SK-N-SH treated with all-trans-retinoic acid at 6 μM for 48 hours (cell line): ENCODE data around the gene VWA5B2.
A peak's percentile ranks its signal among the peaks of the same experiment; 100 is the strongest.

Source experiments
- ATAC-seq: fragments of 200-7000 bp; cut with Tn5 transposase; 3 replicates; pipeline ENCODE4 v1.9.1; 2020; ENCODE audit warnings: mild to moderate bottlenecking, moderate library complexity
- CSDC2 ChIP-seq: fragments of 250-450 bp; sonication (Bioruptor Pico); IDR thresholded peaks from 2 replicates; pipeline ENCODE4 v1.5.0; 2020; ENCODE audit warnings: mild to moderate bottlenecking, moderate library complexity
- GLIS3 ChIP-seq: fragments of 250-450 bp; sonication (Bioruptor Pico); IDR thresholded peaks from 2 replicates; pipeline ENCODE4 v1.5.0; 2020; ENCODE audit warnings: mild to moderate bottlenecking, moderate library complexity
- OSR1 ChIP-seq: fragments of 250-450 bp; sonication (Bioruptor Pico); IDR thresholded peaks from 2 replicates; pipeline ENCODE4 v1.8.0; 2022; ENCODE audit warnings: moderate library complexity, mild to moderate bottlenecking, inconsistent platforms
- PPARA ChIP-seq: fragments of 250-450 bp; sonication (Bioruptor Pico); IDR thresholded peaks from 2 replicates; pipeline ENCODE4 v1.5.0; 2020; ENCODE audit warnings: mild to moderate bottlenecking, borderline replicate concordance
- RARB ChIP-seq: fragments of 250-450 bp; sonication (Bioruptor Pico); IDR thresholded peaks from 2 replicates; pipeline ENCODE4 v1.8.0; 2021; ENCODE audit warnings: mild to moderate bottlenecking, moderate library complexity
- SNAI2 ChIP-seq: fragments of 250-450 bp; sonication (Bioruptor Pico); IDR thresholded peaks from 2 replicates; pipeline ENCODE4 v1.5.0; 2020; ENCODE audit warnings: mild to moderate bottlenecking, moderate library complexity
- TOX ChIP-seq: fragments of 250-450 bp; sonication (Bioruptor Pico); IDR thresholded peaks from 2 replicates; pipeline ENCODE4 v1.8.0; 2021; ENCODE audit warnings: mild to moderate bottlenecking, moderate library complexity, borderline replicate concordance
- ZC3H10 ChIP-seq: fragments of 250-450 bp; sonication (Bioruptor Pico); IDR thresholded peaks from 2 replicates; pipeline ENCODE4 v1.5.1; 2021; ENCODE audit warnings: mild to moderate bottlenecking, moderate library complexity
- ZFP30 ChIP-seq: fragments of 450-650 bp; formaldehyde crosslinking; IDR thresholded peaks from 2 replicates; pipeline ENCODE4 v1.5.0; 2022; ENCODE audit warnings: mild to moderate bottlenecking, moderate library complexity
- ZNF565 ChIP-seq: fragments of 450-650 bp; formaldehyde crosslinking; conservative IDR thresholded peaks from 2 replicates; pipeline ENCODE4 v1.5.0; 2020; ENCODE audit warnings: low read depth, mild to moderate bottlenecking, moderate library complexity
- ZNF70 ChIP-seq: fragments of 450-650 bp; formaldehyde crosslinking; IDR thresholded peaks from 2 replicates; pipeline ENCODE4 v1.5.0; 2020; ENCODE audit warnings: mild to moderate bottlenecking, moderate library complexity
- ZNF8 ChIP-seq: fragments of 450-650 bp; formaldehyde crosslinking; IDR thresholded peaks from 2 replicates; pipeline ENCODE4 v1.5.0; 2020; ENCODE audit warnings: mild to moderate bottlenecking, moderate library complexity
- TF ChIP-seq, protein P1 (sequence below): fragments of 250-450 bp; sonication (Bioruptor Pico); IDR thresholded peaks from 2 replicates; pipeline ENCODE4 v1.5.1; 2020; ENCODE audit warnings: low read depth, mild to moderate bottlenecking, moderate library complexity
- TF ChIP-seq, protein P2 (sequence below): fragments of 250-450 bp; sonication (Bioruptor Pico); IDR thresholded peaks from 2 replicates; pipeline ENCODE4 v1.5.0; 2020; ENCODE audit warnings: mild to moderate bottlenecking, moderate library complexity
- TF ChIP-seq, protein P3 (sequence below): fragments of 250-450 bp; sonication (Bioruptor Pico); IDR thresholded peaks from 2 replicates; pipeline ENCODE4 v1.8.0; 2021; ENCODE audit warnings: low read depth, mild to moderate bottlenecking, moderate library complexity, borderline replicate concordance
- TF ChIP-seq, protein P4 (sequence below): fragments of 250-450 bp; sonication (Bioruptor Pico); IDR thresholded peaks from 2 replicates; pipeline ENCODE4 v1.5.1; 2021; ENCODE audit warnings: mild to moderate bottlenecking, moderate library complexity
- TF ChIP-seq, protein P5 (sequence below): fragments of 250-450 bp; sonication (Bioruptor Pico); IDR thresholded peaks from 2 replicates; pipeline ENCODE4 v1.8.0; 2020; ENCODE audit warnings: mild to moderate bottlenecking, moderate library complexity, borderline replicate concordance

The VWA5B2 gene

DNA sequence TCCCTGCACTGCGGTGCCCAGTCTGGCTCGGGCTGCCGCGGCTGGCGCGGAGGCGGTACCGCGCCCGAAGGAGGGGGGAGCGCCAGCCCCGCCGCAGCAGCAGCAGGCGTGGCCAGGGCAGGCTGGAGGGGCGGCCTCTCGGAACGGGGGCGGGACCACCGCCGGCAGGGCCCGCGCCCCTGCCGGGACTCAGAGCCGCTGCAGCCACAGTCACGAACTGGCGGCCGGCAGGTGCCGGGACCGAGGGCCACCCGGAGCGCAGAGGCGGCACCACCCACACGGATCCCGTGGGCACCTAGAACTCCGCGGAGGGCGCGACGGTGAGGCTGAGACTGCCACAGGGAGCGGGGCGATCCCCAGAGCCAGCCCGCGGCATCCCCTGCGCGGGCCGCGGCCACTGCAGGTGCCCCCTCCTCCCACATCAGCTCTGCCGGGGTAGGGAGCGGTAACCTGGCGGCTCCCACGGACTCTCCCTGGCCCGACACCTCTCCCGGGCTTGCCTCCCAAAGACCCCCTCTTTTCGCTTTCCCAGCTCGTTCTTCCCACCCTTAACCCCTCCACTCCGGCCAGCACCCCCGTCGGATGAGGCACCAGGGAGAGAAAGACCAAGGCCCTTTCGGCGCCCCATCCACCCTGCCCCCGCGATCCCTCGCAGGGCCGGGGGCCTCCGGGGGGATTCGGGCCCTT, at the start of gene VWA5B2:
VWA5B2 (plus strand) TSS at position 192 of the 687 bp plus-strand sequence. CDS start 944 bp downstream, outside the sequence.
- ATAC-seq: peak; percentile 90

DNA sequence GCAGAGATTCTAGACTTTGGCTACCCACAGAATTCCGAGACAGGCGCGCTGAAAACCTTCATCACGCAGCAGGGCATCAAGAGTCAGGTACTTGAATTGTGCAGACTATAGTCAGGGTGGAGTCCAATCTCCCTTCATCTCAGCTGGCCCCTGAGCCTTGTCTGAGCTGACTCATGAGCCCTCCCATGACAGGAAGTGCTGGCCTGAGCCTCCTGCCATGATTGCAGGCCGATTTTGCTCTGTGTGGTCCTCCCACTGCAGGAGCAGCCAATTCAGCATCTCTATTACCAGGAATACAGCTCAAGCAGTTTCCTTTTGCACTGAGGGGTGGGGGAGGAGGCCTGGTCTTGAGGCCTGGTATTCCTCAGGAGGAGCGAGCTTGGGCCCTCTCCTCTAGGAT, 49.2 kb upstream of the VWA5B2 start:
- no peak for ATAC-seq
- TF ChIP-seq ZC3H10 (CRISPR knock-in tag) (no peak), PPARA (no peak), CSDC2 (no peak), ZFP30 (CRISPR knock-in tag) (no peak), ZNF70 (CRISPR knock-in tag) (no peak), GLIS3 (CRISPR knock-in tag) (no peak), SNAI2 (CRISPR knock-in tag) (no peak), ZNF565 (CRISPR knock-in tag) (no peak), ZNF8 (CRISPR knock-in tag) (no peak), RARB (CRISPR knock-in tag) (no peak), TOX (CRISPR knock-in tag) (no peak)
- TF ChIP-seq, protein P1, sequence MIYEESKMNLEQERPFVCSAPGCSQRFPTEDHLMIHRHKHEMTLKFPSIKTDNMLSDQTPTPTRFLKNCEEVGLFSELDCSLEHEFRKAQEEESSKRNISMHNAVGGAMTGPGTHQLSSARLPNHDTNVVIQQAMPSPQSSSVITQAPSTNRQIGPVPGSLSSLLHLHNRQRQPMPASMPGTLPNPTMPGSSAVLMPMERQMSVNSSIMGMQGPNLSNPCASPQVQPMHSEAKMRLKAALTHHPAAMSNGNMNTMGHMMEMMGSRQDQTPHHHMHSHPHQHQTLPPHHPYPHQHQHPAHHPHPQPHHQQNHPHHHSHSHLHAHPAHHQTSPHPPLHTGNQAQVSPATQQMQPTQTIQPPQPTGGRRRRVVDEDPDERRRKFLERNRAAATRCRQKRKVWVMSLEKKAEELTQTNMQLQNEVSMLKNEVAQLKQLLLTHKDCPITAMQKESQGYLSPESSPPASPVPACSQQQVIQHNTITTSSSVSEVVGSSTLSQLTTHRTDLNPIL (CRISPR knock-in tag): no peak
- TF ChIP-seq, protein P2, sequence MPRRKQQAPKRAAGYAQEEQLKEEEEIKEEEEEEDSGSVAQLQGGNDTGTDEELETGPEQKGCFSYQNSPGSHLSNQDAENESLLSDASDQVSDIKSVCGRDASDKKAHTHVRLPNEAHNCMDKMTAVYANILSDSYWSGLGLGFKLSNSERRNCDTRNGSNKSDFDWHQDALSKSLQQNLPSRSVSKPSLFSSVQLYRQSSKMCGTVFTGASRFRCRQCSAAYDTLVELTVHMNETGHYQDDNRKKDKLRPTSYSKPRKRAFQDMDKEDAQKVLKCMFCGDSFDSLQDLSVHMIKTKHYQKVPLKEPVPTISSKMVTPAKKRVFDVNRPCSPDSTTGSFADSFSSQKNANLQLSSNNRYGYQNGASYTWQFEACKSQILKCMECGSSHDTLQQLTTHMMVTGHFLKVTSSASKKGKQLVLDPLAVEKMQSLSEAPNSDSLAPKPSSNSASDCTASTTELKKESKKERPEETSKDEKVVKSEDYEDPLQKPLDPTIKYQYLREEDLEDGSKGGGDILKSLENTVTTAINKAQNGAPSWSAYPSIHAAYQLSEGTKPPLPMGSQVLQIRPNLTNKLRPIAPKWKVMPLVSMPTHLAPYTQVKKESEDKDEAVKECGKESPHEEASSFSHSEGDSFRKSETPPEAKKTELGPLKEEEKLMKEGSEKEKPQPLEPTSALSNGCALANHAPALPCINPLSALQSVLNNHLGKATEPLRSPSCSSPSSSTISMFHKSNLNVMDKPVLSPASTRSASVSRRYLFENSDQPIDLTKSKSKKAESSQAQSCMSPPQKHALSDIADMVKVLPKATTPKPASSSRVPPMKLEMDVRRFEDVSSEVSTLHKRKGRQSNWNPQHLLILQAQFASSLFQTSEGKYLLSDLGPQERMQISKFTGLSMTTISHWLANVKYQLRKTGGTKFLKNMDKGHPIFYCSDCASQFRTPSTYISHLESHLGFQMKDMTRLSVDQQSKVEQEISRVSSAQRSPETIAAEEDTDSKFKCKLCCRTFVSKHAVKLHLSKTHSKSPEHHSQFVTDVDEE (CRISPR knock-in tag): no peak
- TF ChIP-seq, protein P3, sequence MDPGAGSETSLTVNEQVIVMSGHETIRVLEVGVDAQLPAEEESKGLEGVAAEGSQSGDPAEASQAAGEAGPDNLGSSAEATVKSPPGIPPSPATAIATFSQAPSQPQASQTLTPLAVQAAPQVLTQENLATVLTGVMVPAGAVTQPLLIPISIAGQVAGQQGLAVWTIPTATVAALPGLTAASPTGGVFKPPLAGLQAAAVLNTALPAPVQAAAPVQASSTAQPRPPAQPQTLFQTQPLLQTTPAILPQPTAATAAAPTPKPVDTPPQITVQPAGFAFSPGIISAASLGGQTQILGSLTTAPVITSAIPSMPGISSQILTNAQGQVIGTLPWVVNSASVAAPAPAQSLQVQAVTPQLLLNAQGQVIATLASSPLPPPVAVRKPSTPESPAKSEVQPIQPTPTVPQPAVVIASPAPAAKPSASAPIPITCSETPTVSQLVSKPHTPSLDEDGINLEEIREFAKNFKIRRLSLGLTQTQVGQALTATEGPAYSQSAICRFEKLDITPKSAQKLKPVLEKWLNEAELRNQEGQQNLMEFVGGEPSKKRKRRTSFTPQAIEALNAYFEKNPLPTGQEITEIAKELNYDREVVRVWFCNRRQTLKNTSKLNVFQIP (CRISPR knock-in tag): no peak

More for the DNA sequence above, at the start of gene VWA5B2:
- no peak for TF ChIP-seq PPARA
- no peak for TF ChIP-seq ZC3H10 (CRISPR knock-in tag)
- no peak for TF ChIP-seq GLIS3 (CRISPR knock-in tag)
- TF ChIP-seq, protein P3 (CRISPR knock-in tag): no peak
- TF ChIP-seq, protein P4, sequence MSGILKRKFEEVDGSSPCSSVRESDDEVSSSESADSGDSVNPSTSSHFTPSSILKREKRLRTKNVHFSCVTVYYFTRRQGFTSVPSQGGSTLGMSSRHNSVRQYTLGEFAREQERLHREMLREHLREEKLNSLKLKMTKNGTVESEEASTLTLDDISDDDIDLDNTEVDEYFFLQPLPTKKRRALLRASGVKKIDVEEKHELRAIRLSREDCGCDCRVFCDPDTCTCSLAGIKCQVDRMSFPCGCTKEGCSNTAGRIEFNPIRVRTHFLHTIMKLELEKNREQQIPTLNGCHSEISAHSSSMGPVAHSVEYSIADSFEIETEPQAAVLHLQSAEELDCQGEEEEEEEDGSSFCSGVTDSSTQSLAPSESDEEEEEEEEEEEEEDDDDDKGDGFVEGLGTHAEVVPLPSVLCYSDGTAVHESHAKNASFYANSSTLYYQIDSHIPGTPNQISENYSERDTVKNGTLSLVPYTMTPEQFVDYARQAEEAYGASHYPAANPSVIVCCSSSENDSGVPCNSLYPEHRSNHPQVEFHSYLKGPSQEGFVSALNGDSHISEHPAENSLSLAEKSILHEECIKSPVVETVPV (CRISPR knock-in tag): no peak
- TF ChIP-seq SNAI2 (CRISPR knock-in tag): peak; percentile 63; the same call in 1 of the 2 replicates
- no peak for TF ChIP-seq ZNF8 (CRISPR knock-in tag)

DNA sequence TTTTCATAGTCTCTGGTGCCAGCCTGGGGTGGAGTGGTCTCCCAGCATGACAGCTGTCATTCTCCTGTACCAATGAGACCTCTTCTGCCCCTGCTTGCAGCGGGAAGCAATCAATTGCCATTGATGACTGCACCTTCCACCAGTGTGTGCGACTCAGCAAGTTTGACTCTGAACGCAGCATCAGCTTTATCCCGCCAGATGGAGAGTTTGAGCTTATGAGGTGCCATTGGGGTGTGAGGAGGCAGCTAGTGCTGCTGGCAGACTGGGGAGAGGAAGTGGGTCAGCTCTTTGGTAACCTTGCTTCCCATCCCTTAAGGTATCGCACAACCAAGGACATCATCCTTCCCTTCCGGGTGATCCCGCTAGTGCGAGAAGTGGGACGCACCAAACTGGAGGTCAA, 47.8 kb upstream of the VWA5B2 start:
- ATAC-seq: no peak
- TF ChIP-seq, protein P4 (CRISPR knock-in tag): no peak

DNA sequence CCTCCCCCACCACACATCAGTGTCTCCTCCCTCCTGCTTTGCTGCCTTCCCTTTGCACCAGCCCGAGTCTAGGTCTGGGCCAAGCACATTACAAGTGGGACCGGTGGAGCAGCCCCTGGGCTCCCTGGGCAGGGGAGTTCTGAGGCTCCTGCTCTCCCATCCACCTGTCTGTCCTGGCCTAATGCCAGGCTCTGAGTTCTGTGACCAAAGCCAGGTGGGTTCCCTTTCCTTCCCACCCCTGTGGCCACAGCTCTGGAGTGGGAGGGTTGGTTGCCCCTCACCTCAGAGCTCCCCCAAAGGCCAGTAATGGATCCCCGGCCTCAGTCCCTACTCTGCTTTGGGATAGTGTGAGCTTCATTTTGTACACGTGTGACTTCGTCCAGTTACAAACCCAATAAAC, 45.7 kb upstream of the VWA5B2 start:
- ATAC-seq: no peak
- TF ChIP-seq, protein P2 (CRISPR knock-in tag): no peak
- no peak for TF ChIP-seq ZNF70 (CRISPR knock-in tag)
- TF ChIP-seq, protein P5, sequence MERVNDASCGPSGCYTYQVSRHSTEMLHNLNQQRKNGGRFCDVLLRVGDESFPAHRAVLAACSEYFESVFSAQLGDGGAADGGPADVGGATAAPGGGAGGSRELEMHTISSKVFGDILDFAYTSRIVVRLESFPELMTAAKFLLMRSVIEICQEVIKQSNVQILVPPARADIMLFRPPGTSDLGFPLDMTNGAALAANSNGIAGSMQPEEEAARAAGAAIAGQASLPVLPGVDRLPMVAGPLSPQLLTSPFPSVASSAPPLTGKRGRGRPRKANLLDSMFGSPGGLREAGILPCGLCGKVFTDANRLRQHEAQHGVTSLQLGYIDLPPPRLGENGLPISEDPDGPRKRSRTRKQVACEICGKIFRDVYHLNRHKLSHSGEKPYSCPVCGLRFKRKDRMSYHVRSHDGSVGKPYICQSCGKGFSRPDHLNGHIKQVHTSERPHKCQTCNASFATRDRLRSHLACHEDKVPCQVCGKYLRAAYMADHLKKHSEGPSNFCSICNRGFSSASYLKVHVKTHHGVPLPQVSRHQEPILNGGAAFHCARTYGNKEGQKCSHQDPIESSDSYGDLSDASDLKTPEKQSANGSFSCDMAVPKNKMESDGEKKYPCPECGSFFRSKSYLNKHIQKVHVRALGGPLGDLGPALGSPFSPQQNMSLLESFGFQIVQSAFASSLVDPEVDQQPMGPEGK: no peak
- no peak for TF ChIP-seq OSR1 (CRISPR knock-in tag)
